HUES48 (cell line): ENCODE data around the gene CACNA2D2.
A peak's percentile ranks its signal among the peaks of the same experiment; 100 is the strongest.

Experiments used
- H3K27ac ChIP-seq: one replicate; pipeline ENCODE4 v1.7.0; 2013; ENCODE audit warnings: low read depth, low read length, inconsistent platforms
- H3K27me3 ChIP-seq: 2 replicates; pipeline ENCODE4 v1.6.1; 2013; ENCODE audit warnings: mild to moderate bottlenecking, low read length; ENCODE audit not compliant: control insufficient read depth, insufficient read depth
- H3K36me3 ChIP-seq: 2 replicates; pipeline ENCODE4 v1.6.1; 2013; ENCODE audit warnings: low read length; ENCODE audit not compliant: control insufficient read depth, insufficient read depth
- H3K4me1 ChIP-seq: 2 replicates; pipeline ENCODE4 v1.6.1; 2013; ENCODE audit warnings: mild to moderate bottlenecking, low read length; ENCODE audit not compliant: control insufficient read depth, insufficient read depth
- H3K4me3 ChIP-seq: 2 replicates; pipeline ENCODE4 v1.5.1; 2013; ENCODE audit warnings: mild to moderate bottlenecking, low read depth, low read length
- H3K9ac ChIP-seq: 2 replicates; pipeline ENCODE4 v1.6.1; 2013; ENCODE audit warnings: mild to moderate bottlenecking, low read depth, low read length, moderate library complexity
- H3K9me3 ChIP-seq: 2 replicates; pipeline ENCODE4 v1.6.1; 2013; ENCODE audit warnings: low read length; ENCODE audit not compliant: control insufficient read depth, insufficient read depth

The CACNA2D2 gene

GRCh38 chr3:50316657-50317242, 186.7 kb downstream of the CACNA2D2 start:
- no peaks in the 10 kb centered on the region for H3K27me3 ChIP-seq
- no peak overlapping the region for H3K4me3 ChIP-seq
- peaks cover 9% of the 10 kb centered on the region; the same call in 1 of the 2 replicates for H3K4me1 ChIP-seq
- H3K36me3 ChIP-seq: peaks cover 40% of the 10 kb centered on the region
- H3K27ac ChIP-seq: peak overlapping the region; percentile 5
- no peaks in the 10 kb centered on the region for H3K9me3 ChIP-seq
- no peak overlapping the region for H3K9ac ChIP-seq

GRCh38 chr3:50314816-50315215, 188.6 kb downstream of the CACNA2D2 start:
- Histone ChIP-seq H3K36me3 (peaks cover 36% of the 10 kb centered on the region), H3K9ac (no peak overlapping the region), H3K4me1 (no peaks in the 10 kb centered on the region)

GRCh38 chr3:50314342-50314741, 189.1 kb downstream of the CACNA2D2 start:
- H3K27ac ChIP-seq: no peak overlapping the region
- no peaks in the 10 kb centered on the region for H3K27me3 ChIP-seq
- H3K9ac ChIP-seq: no peak overlapping the region
- H3K36me3 ChIP-seq: peaks cover 31% of the 10 kb centered on the region
- H3K9me3 ChIP-seq: no peaks in the 10 kb centered on the region
- H3K4me1 ChIP-seq: no peaks in the 10 kb centered on the region
- no peak overlapping the region for H3K4me3 ChIP-seq

More at GRCh38 chr3:50314816-50315215, 188.6 kb downstream of the CACNA2D2 start:
- Histone ChIP-seq H3K9me3 (no peaks in the 10 kb centered on the region), H3K4me3 (no peak overlapping the region), H3K27ac (no peak overlapping the region), H3K27me3 (no peaks in the 10 kb centered on the region)
